ENCODE measurements around the gene GAL.

GAL gene

GRCh38 chr11:68682531-68682961 is 1.8 kb upstream of the GAL start:
- DNase-seq (ENCODE audit: low read depth): no peak

GRCh38 chr11:68683121-68683520 is 1.2 kb upstream of the GAL start:
- DNase-seq (ENCODE audit: low read depth): no peak

GRCh38 chr11:68683536-68684384 is 584 bp upstream of the GAL start:
- no peak for DNase-seq (ENCODE audit: low read depth)

GRCh38 chr11:68685656-68686380 is 1.5 kb downstream of the GAL start:
- DNase-seq (ENCODE audit: low read depth): no peak

- no peak for DNase-seq (ENCODE audit: low read depth)
Observed at GRCh38 chr11:68686486-68686885, 2.1 kb downstream of the GAL start.

- DNase-seq (ENCODE audit: low read depth): no peak
Observed at GRCh38 chr11:68687311-68687710, 3.0 kb downstream of the GAL start.

- DNase-seq (ENCODE audit: low read depth): no peak
Observed at GRCh38 chr11:68687986-68688385, 3.6 kb downstream of the GAL start.

GRCh38 chr11:68688881-68689280 is 4.5 kb downstream of the GAL start:
- DNase-seq (ENCODE audit: low read depth): no peak

GRCh38 chr11:68689737-68690625 is 5.6 kb downstream of the GAL start:
- no peak for DNase-seq (ENCODE audit: low read depth)

GRCh38 chr11:68690671-68691401 is 6.5 kb downstream of the GAL start:
- no peak for DNase-seq (ENCODE audit: low read depth)

GRCh38 chr11:68691402-68691784 is 7.0 kb downstream of the GAL start:
- DNase-seq (ENCODE audit: low read depth): no peak

- DNase-seq (ENCODE audit: low read depth): no peak
Observed at GRCh38 chr11:68692115-68692514, 7.8 kb downstream of the GAL start.

- no peak for DNase-seq (ENCODE audit: low read depth)
Observed at GRCh38 chr11:68692871-68693483, 8.6 kb downstream of the GAL start.

GRCh38 chr11:68693484-68693882 is 9.1 kb downstream of the GAL start:
- no peak for DNase-seq (ENCODE audit: low read depth)

- DNase-seq (ENCODE audit: low read depth): no peak
Observed at GRCh38 chr11:68694431-68695297, 10.3 kb downstream of the GAL start.

- DNase-seq (ENCODE audit: low read depth): no peak
Observed at GRCh38 chr11:68695531-68695930, 11.2 kb downstream of the GAL start.

GRCh38 chr11:68698993-68699392 is 14.6 kb downstream of the GAL start:
- DNase-seq (ENCODE audit: low read depth): no peak

GRCh38 chr11:68704887-68705286 is 20.5 kb downstream of the GAL start:
- DNase-seq (ENCODE audit: low read depth): no peak

- no peak for DNase-seq (ENCODE audit: low read depth)
Observed at GRCh38 chr11:68707527-68707926, 23.2 kb downstream of the GAL start.

- no peak for DNase-seq (ENCODE audit: low read depth)
Observed at GRCh38 chr11:68709062-68709461, 24.7 kb downstream of the GAL start.

Data from activated T-cell treated with anti-CD3 and anti-CD28 coated beads for 1 hour (primary cell).